Activated T-cell treated with anti-CD3 and anti-CD28 coated beads, Interleukin-2, amount 50 U/mL, for 24 hours (primary cell): Measurements from ENCODE around the gene ATG9A.
A peak's percentile ranks its signal among the peaks of the same experiment; 100 is the strongest.

Experiments
- DNase-seq: peaks from one replicate; pipeline ENCODE4 v3.0.0-alpha.2; 2020
- H3K27ac Mint-ChIP-seq: 2 replicates; pipeline ENCODE4 v1.8.0; 2020; ENCODE audit warnings: mild to moderate bottlenecking, mixed read lengths
- H3K27me3 Mint-ChIP-seq: 2 replicates; pipeline ENCODE4 v1.8.0; 2020; ENCODE audit warnings: mixed read lengths
- H3K36me3 Mint-ChIP-seq: 2 replicates; pipeline ENCODE4 v1.8.0; 2020; ENCODE audit warnings: low read depth, mixed read lengths
- H3K4me1 Mint-ChIP-seq: 2 replicates; pipeline ENCODE4 v1.8.0; 2020; ENCODE audit warnings: low read depth, mixed read lengths
- H3K4me3 Mint-ChIP-seq: 2 replicates; pipeline ENCODE4 v1.8.0; 2020; ENCODE audit warnings: mild to moderate bottlenecking, moderate library complexity, mixed read lengths
- H3K9me3 Mint-ChIP-seq: 2 replicates; pipeline ENCODE4 v1.8.0; 2020; ENCODE audit warnings: mixed read lengths

ATG9A gene

GRCh38 chr2:219219784-219220532 lies 9.5 kb downstream of the ATG9A start:
- Mint-ChIP-seq H3K9me3 (no peaks in the 10 kb centered on the region), H3K27me3 (no peaks in the 10 kb centered on the region), H3K4me1 (peaks cover 31% of the 10 kb centered on the region), H3K36me3 (peaks cover 83% of the 10 kb centered on the region), H3K27ac (peak overlapping the region; percentile 90), H3K4me3 (no peak overlapping the region)
- no peak for DNase-seq

GRCh38 chr2:219218732-219219701 lies 10.4 kb downstream of the ATG9A start, which contains the start of gene ABCB6:
Gene ABCB6 (minus strand): TSS chr2:219218958. CDS start chr2:219218673, 285 bp downstream.
- peaks cover 83% of the 10 kb centered on the region for H3K36me3 Mint-ChIP-seq
- DNase-seq, result peak; percentile 91
- no peaks in the 10 kb centered on the region for H3K27me3 Mint-ChIP-seq
- H3K27ac Mint-ChIP-seq, result peak within 1 kb of the TSS; percentile 91
- H3K4me3 Mint-ChIP-seq, result peak within 1 kb of the TSS; percentile 83
- no peaks in the 10 kb centered on the region for H3K9me3 Mint-ChIP-seq
- H3K4me1 Mint-ChIP-seq, result peaks cover 31% of the 10 kb centered on the region

GRCh38 chr2:219218217-219218731 lies 11.2 kb downstream of the ATG9A start:
- Mint-ChIP-seq H3K27ac (peak overlapping the region; percentile 91), H3K4me3 (peak overlapping the region; percentile 83)
- no peak for DNase-seq

GRCh38 chr2:219216535-219216915 lies 12.9 kb downstream of the ATG9A start:
- Mint-ChIP-seq H3K27ac (peak overlapping the region; percentile 63), H3K4me1 (peaks cover 35% of the 10 kb centered on the region), H3K4me3 (no peak overlapping the region), H3K36me3 (peaks cover 81% of the 10 kb centered on the region), H3K9me3 (no peaks in the 10 kb centered on the region), H3K27me3 (no peaks in the 10 kb centered on the region)
- DNase-seq, result no peak

More at GRCh38 chr2:219218217-219218731, 11.2 kb downstream of the ATG9A start:
- peaks cover 83% of the 10 kb centered on the region for H3K36me3 Mint-ChIP-seq
- peaks cover 31% of the 10 kb centered on the region for H3K4me1 Mint-ChIP-seq
- no peaks in the 10 kb centered on the region for H3K27me3 Mint-ChIP-seq
- H3K9me3 Mint-ChIP-seq, result no peaks in the 10 kb centered on the region

- H3K27me3 Mint-ChIP-seq, result no peaks in the 10 kb centered on the region
- no peaks in the 10 kb centered on the region for H3K9me3 Mint-ChIP-seq
- no peak overlapping the region for H3K27ac Mint-ChIP-seq
- DNase-seq, result no peak
- peaks cover 81% of the 10 kb centered on the region for H3K36me3 Mint-ChIP-seq
- H3K4me3 Mint-ChIP-seq, result no peak overlapping the region
- H3K4me1 Mint-ChIP-seq, result peaks cover 40% of the 10 kb centered on the region
Observed at GRCh38 chr2:219215871-219216534, 13.4 kb downstream of the ATG9A start.

GRCh38 chr2:219214786-219215185 lies 14.7 kb downstream of the ATG9A start:
- H3K36me3 Mint-ChIP-seq, result peaks cover 81% of the 10 kb centered on the region
- H3K27me3 Mint-ChIP-seq, result no peaks in the 10 kb centered on the region
- DNase-seq, result no peak
- H3K4me3 Mint-ChIP-seq, result no peak overlapping the region
- no peak overlapping the region for H3K27ac Mint-ChIP-seq
- peaks cover 47% of the 10 kb centered on the region for H3K4me1 Mint-ChIP-seq
- no peaks in the 10 kb centered on the region for H3K9me3 Mint-ChIP-seq

GRCh38 chr2:219214141-219214540 lies 15.3 kb downstream of the ATG9A start:
- Mint-ChIP-seq H3K27me3 (no peaks in the 10 kb centered on the region), H3K9me3 (no peaks in the 10 kb centered on the region), H3K27ac (no peak overlapping the region), H3K4me1 (peaks cover 46% of the 10 kb centered on the region), H3K36me3 (peaks cover 81% of the 10 kb centered on the region), H3K4me3 (no peak overlapping the region)
- no peak for DNase-seq

- Mint-ChIP-seq H3K4me1 (peaks cover 48% of the 10 kb centered on the region), H3K27ac (no peak overlapping the region), H3K27me3 (no peaks in the 10 kb centered on the region), H3K9me3 (no peaks in the 10 kb centered on the region), H3K4me3 (no peak overlapping the region), H3K36me3 (peaks cover 84% of the 10 kb centered on the region)
- DNase-seq, result no peak
Observed at GRCh38 chr2:219213486-219214071, 15.9 kb downstream of the ATG9A start.

GRCh38 chr2:219213026-219213415 lies 16.4 kb downstream of the ATG9A start:
- Mint-ChIP-seq H3K9me3 (no peaks in the 10 kb centered on the region), H3K27me3 (no peaks in the 10 kb centered on the region), H3K27ac (no peak overlapping the region), H3K4me1 (peaks cover 52% of the 10 kb centered on the region), H3K4me3 (no peak overlapping the region), H3K36me3 (peaks cover 90% of the 10 kb centered on the region)
- DNase-seq, result no peak

- Mint-ChIP-seq H3K4me1 (peaks cover 50% of the 10 kb centered on the region), H3K27me3 (no peaks in the 10 kb centered on the region), H3K4me3 (no peak overlapping the region), H3K27ac (peak overlapping the region; percentile 79), H3K9me3 (no peaks in the 10 kb centered on the region), H3K36me3 (peaks cover 88% of the 10 kb centered on the region)
- no peak for DNase-seq
Observed at GRCh38 chr2:219210886-219211362, 18.5 kb downstream of the ATG9A start.

GRCh38 chr2:219210196-219210885 lies 19.1 kb downstream of the ATG9A start:
- H3K27ac Mint-ChIP-seq, result peak overlapping the region; percentile 98
- H3K9me3 Mint-ChIP-seq, result no peaks in the 10 kb centered on the region
- no peak overlapping the region for H3K4me3 Mint-ChIP-seq
- DNase-seq, result no peak
- peaks cover 82% of the 10 kb centered on the region for H3K36me3 Mint-ChIP-seq
- no peaks in the 10 kb centered on the region for H3K27me3 Mint-ChIP-seq
- H3K4me1 Mint-ChIP-seq, result peaks cover 50% of the 10 kb centered on the region

- Mint-ChIP-seq H3K27me3 (no peaks in the 10 kb centered on the region), H3K36me3 (peaks cover 74% of the 10 kb centered on the region), H3K4me1 (peaks cover 50% of the 10 kb centered on the region), H3K4me3 (peak overlapping the region; percentile 92), H3K27ac (peak overlapping the region; percentile 98), H3K9me3 (peaks cover under 1% of the 10 kb centered on the region)
- DNase-seq, result no peak
Observed at GRCh38 chr2:219209236-219210195, 19.9 kb downstream of the ATG9A start.
